ENCODE measurements around the gene SLFN14. TPM values are rescaled to one million over a fixed set of nuclear protein-coding genes. Genes with fewer than 3 reads are reported as not detected.
"Not testable (repeated sequence)": the region's sequence is repeated elsewhere in the genome, so short reads cannot be mapped to it uniquely, and the experiment has no call there.

SLFN14 gene
- total RNA-seq, 6 experiments from 2014 or later, result 0.12 to 0.42 TPM; not detected in 4

- no peak for ATAC-seq
- no peak for DNase-seq
- H3K27me3 ChIP-seq, result no peaks in the 10 kb centered on the region
- no peaks in the 10 kb centered on the region for H3K4me1 ChIP-seq
- intact Hi-C loops (cut with DNase I), result no loop called here
- no peaks in the 10 kb centered on the region for H3K9me3 ChIP-seq
- WGBS (ENCODE audit: insufficient coverage, low coverage, low lambda C conversion rate, missing lambda C conversion rate), result 81% methylated on average over 3 of the region's 3 CpGs
- no peak overlapping the region for H3K4me3 ChIP-seq
- TF ChIP-seq POLR2A (IDR thresholded peaks at IDR 0.05) (no peak), CTCF (IDR thresholded peaks at IDR 0.05) (no peak)
- no peaks in the 10 kb centered on the region for H3K36me3 ChIP-seq
- no peak overlapping the region for H3K27ac ChIP-seq
Observed at GRCh38 chr17:35519439-35519838, 41.2 kb downstream of the SLFN14 start.

DNA sequence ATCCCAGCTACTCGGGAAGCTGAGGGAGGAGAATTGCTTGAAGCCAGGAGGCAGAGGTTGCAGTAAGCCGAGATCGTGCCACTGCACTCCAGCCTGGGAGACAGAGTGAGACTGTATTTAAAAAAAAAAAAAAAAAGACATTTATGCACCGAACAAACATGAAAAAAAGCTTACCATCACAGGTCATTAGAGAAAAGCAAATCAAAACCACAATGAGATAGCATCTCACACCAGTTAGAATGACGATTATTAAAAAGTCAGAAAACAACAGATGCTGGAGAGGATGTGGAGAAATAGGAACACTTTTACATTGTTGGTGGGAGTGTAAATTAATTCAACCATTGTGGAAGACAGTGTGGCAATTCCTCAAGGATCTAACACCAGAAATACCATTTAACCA, 42.2 kb downstream of the SLFN14 start:
- intact Hi-C loops (cut with DNase I); ATAC-seq: not testable (repeated sequence)

GRCh38 chr17:35515027-35515426, 45.6 kb downstream of the SLFN14 start:
- 43% methylated on average over 21 of the region's 21 CpGs for WGBS (ENCODE audit: insufficient coverage, low coverage, low lambda C conversion rate, missing lambda C conversion rate)

More for the DNA sequence above, 42.2 kb downstream of the SLFN14 start:
- H3K36me3 ChIP-seq, H3K27ac ChIP-seq, H3K27me3 ChIP-seq, H3K4me1 ChIP-seq, DNase-seq, H3K4me3 ChIP-seq, H3K9me3 ChIP-seq: not testable (repeated sequence)
- WGBS (ENCODE audit: insufficient coverage, low coverage, low lambda C conversion rate, missing lambda C conversion rate), result 56% methylated on average over 5 of the region's 5 CpGs

GRCh38 chr17:35514564-35514963, 46.1 kb downstream of the SLFN14 start:
- no peak for ATAC-seq
- DNase-seq, result no peak
- WGBS (ENCODE audit: insufficient coverage, low coverage, low lambda C conversion rate, missing lambda C conversion rate), result 25% methylated on average over 2 of the region's 2 CpGs
- Histone ChIP-seq H3K27ac (no peak overlapping the region), H3K9me3 (no peaks in the 10 kb centered on the region), H3K4me1 (no peaks in the 10 kb centered on the region), H3K4me3 (no peak overlapping the region), H3K27me3 (peaks cover 0 to 3% of the 10 kb centered on the region in 2 donors), H3K36me3 (no peaks in the 10 kb centered on the region)
- intact Hi-C loops (cut with DNase I), result no loop called here
- TF ChIP-seq POLR2A (IDR thresholded peaks at IDR 0.05), result no peak
- no peak for TF ChIP-seq CTCF (IDR thresholded peaks at IDR 0.05)

More at GRCh38 chr17:35515027-35515426, 45.6 kb downstream of the SLFN14 start:
- ATAC-seq (no peak), DNase-seq (no peak)
- peaks cover 0 to 3% of the 10 kb centered on the region in 2 donors for H3K27me3 ChIP-seq
- no peaks in the 10 kb centered on the region for H3K9me3 ChIP-seq
- no peak overlapping the region for H3K27ac ChIP-seq
- TF ChIP-seq CTCF (IDR thresholded peaks at IDR 0.05), result no peak
- TF ChIP-seq POLR2A (IDR thresholded peaks at IDR 0.05), result no peak
- H3K4me1 ChIP-seq, result no peaks in the 10 kb centered on the region
- no peaks in the 10 kb centered on the region for H3K36me3 ChIP-seq
- no peak overlapping the region for H3K4me3 ChIP-seq
- intact Hi-C loops (cut with DNase I), result no loop called here

Small RNA genes lying within 50 kb of the gene (small RNA-seq; reads per million reads assigned to genes)
- gene AC004134.1 (0 reads per million in 2 experiments), gene AC015911.1 (0 reads per million in 2 experiments), gene SNORD7 (288 to 300 reads per million in 2 experiments)

Other genes with a start within 250 kb of the SLFN14 start
- 1 to 10 TPM; 1.4 to 8.9 (median 6.0) TPM for gene SLFN11, start 187.2 kb downstream of the SLFN14 start, total RNA-seq
- gene SLFN12, start 128.3 kb downstream of the SLFN14 start, total RNA-seq, result 1 to 10 TPM in 5 of 6 experiments, under 1 TPM in 1; 0.84 to 3.3 (median 1.6) TPM
- gene SLFN13, start 112.1 kb downstream of the SLFN14 start, total RNA-seq, result 1 to 10 TPM in 5 of 6 experiments, under 1 TPM in 1; 0.68 to 4.1 (median 1.8) TPM
- gene SLFN12L, start 23.1 kb downstream of the SLFN14 start, total RNA-seq, result 1 to 10 TPM in 1 of 6 experiments, under 1 TPM in 4, not detected in 1; 0.32 to 2.6 (median 0.69) TPM
- gene PEX12, start 17.8 kb upstream of the SLFN14 start, total RNA-seq, result 1 to 10 TPM; 2.9 to 6.4 (median 4.3) TPM
- 10 to 100 TPM; 33.8 to 62.7 (median 40.8) TPM for gene AP2B1, start 26.5 kb upstream of the SLFN14 start, total RNA-seq
- gene RASL10B, start 170.8 kb upstream of the SLFN14 start, total RNA-seq, result 1 to 10 TPM in 5 of 6 experiments, under 1 TPM in 1; 0.31 to 2.8 (median 2.3) TPM
- not detected for gene GAS2L2, start 192.4 kb upstream of the SLFN14 start, total RNA-seq
- not detected for gene C17orf50, start 200.1 kb upstream of the SLFN14 start, total RNA-seq
- gene MMP28, start 234.8 kb upstream of the SLFN14 start, total RNA-seq, result under 1 TPM in 3 of 6 experiments, not detected in 3; 0.22 to 0.28 (median 0.25) TPM
- gene TAF15, start 248.7 kb upstream of the SLFN14 start, total RNA-seq, result 10 to 100 TPM; 41.3 to 75.8 (median 65.4) TPM

Data from right lobe of liver (tissue), 6 donors.